NT2/D1 (cell line): ENCODE measurements around the gene SPOCK1.

Experiments
- DNase-seq: peaks from one replicate; pipeline ENCODE4 v3.0.0-alpha.2; 2011; ENCODE audit warnings: low read depth, low spot score
- H3K27me3 ChIP-seq: 2 replicates; pipeline ENCODE4 v1.6.0; 2011; ENCODE audit warnings: mild to moderate bottlenecking; ENCODE audit not compliant: insufficient read length, insufficient read depth
- H3K36me3 ChIP-seq: 2 replicates; pipeline ENCODE4 v1.6.1; 2011; ENCODE audit warnings: mild to moderate bottlenecking, low read length, mixed read lengths; ENCODE audit not compliant: insufficient read depth, insufficient read length
- H3K4me1 ChIP-seq: 2 replicates; pipeline ENCODE4 v1.5.1; 2011; ENCODE audit not compliant: insufficient read depth, insufficient read length
- H3K4me3 ChIP-seq: 2 replicates; pipeline ENCODE4 v1.5.1; 2011; ENCODE audit warnings: low read depth; ENCODE audit not compliant: insufficient read length
- H3K9ac ChIP-seq: 2 replicates; pipeline ENCODE4 v1.6.0; 2011; ENCODE audit warnings: low read depth; ENCODE audit not compliant: insufficient read length
- H3K9me3 ChIP-seq: 2 replicates; pipeline ENCODE4 v1.5.1; 2011; ENCODE audit warnings: mild to moderate bottlenecking, low read length; ENCODE audit not compliant: insufficient read depth
- SUZ12 ChIP-seq: IDR thresholded peaks from 2 replicates; pipeline ENCODE4 v1.6.1; 2011; ENCODE audit not compliant: insufficient read length, insufficient read depth; ENCODE audit errors: extremely low read depth
- YY1 ChIP-seq: IDR thresholded peaks from 2 replicates; pipeline ENCODE4 v1.6.1; 2011; ENCODE audit not compliant: insufficient read length, insufficient read depth
- ZNF274 ChIP-seq: IDR thresholded peaks from 2 replicates; pipeline ENCODE4 v1.6.1; 2011; ENCODE audit warnings: mild to moderate bottlenecking, low read depth, low read length

SPOCK1 gene

DNA sequence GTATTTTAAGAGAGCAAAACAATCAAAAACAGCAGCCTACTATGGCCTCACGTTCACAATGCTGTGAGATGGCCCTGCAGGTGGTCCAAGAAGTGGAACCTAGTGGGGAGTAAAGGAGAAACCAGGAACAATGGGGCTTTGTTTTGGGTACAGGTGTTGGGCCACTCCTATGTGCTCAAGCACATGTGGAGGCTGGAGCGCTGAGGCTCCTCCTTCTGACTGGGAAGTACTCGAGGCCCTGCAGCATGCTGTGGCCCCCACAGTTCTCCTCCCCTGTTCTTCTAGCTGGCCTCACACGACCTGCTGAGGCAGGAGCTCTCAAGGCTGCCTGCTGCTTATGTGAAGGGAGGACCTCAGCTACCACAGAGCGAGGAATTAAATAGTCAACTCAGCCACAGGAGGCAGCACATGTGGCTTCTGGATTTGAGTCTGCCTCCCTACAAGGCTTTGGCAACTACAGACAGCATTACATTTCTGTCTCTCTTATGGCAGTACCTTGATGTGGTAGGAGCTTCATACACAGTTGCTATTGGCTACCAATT is 482.3 kb downstream of the SPOCK1 start:
- Histone ChIP-seq H3K36me3 (no peaks in the 10 kb centered on the region), H3K4me3 (no peak overlapping the region), H3K27me3 (no peaks in the 10 kb centered on the region), H3K9ac (no peak overlapping the region), H3K4me1 (no peaks in the 10 kb centered on the region), H3K9me3 (no peaks in the 10 kb centered on the region)
- no peak for DNase-seq
- TF ChIP-seq YY1 (no peak), ZNF274 (no peak), SUZ12 (no peak)

GRCh38 chr5:137015540-137016116 is 483.5 kb downstream of the SPOCK1 start:
- Histone ChIP-seq H3K4me3 (no peak overlapping the region), H3K9ac (no peak overlapping the region), H3K4me1 (no peaks in the 10 kb centered on the region), H3K9me3 (no peaks in the 10 kb centered on the region), H3K27me3 (no peaks in the 10 kb centered on the region), H3K36me3 (no peaks in the 10 kb centered on the region)
- TF ChIP-seq ZNF274: no peak
- no peak for TF ChIP-seq SUZ12
- no peak for TF ChIP-seq YY1
- no peak for DNase-seq

GRCh38 chr5:137014731-137015130 is 484.4 kb downstream of the SPOCK1 start:
- H3K4me3 ChIP-seq: no peak overlapping the region
- H3K36me3 ChIP-seq: no peaks in the 10 kb centered on the region
- no peaks in the 10 kb centered on the region for H3K9me3 ChIP-seq
- no peak overlapping the region for H3K9ac ChIP-seq
- TF ChIP-seq SUZ12 (no peak), ZNF274 (no peak), YY1 (no peak)
- H3K4me1 ChIP-seq: no peaks in the 10 kb centered on the region
- no peak for DNase-seq
- H3K27me3 ChIP-seq: no peaks in the 10 kb centered on the region

DNA sequence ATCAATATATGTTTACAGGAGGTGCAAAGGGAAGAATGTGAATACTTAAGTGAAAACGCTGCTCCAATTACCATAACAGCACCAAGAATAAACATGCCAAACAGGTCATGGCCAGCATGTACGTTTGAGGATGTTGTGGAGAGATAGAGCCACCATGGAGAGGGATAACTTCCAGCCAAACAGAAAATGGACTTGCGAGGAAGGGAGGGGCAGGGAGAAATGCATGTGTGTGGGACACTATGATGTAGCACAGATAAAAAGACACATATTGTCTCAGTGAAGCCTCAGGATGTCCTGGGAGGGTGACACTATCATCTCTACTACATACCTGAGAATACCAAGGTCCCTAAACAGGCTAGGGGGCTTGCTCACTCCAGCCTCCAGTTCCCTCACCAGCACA is 488.9 kb downstream of the SPOCK1 start:
- Histone ChIP-seq H3K9ac (no peak overlapping the region), H3K4me3 (no peak overlapping the region), H3K4me1 (no peaks in the 10 kb centered on the region), H3K9me3 (no peaks in the 10 kb centered on the region), H3K27me3 (no peaks in the 10 kb centered on the region), H3K36me3 (no peaks in the 10 kb centered on the region)
- DNase-seq: no peak
- no peak for TF ChIP-seq ZNF274
- TF ChIP-seq SUZ12: no peak

GRCh38 chr5:137004279-137004678 is 494.8 kb downstream of the SPOCK1 start:
- no peaks in the 10 kb centered on the region for H3K4me1 ChIP-seq
- no peak for TF ChIP-seq ZNF274
- TF ChIP-seq YY1: no peak
- no peak for TF ChIP-seq SUZ12

DNA sequence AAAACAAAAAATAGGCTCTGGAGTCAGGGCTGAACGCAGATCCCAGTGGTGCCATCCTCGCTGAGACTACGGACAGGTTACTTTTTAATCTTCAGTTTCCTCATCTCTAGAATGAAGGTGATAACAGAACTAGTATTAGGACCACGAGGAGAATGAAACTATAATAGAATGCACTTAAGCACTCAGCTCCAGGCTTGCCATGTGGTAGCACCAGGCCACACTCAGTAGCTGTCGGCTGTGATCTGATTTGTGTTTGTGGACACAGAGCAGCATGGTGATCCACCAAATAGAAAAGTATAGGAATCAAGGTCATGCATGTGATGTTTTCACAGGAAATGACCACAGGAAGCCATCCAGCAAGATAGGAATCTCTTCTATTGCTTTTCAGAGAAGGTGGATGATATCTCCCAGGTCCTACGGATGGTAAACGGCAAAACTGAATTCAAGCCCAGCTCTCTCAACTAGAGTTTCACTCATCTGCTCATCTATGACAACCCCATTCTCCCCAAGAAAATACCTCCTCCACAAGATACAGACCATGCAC is 498.0 kb downstream of the SPOCK1 start:
- Histone ChIP-seq H3K9me3 (no peaks in the 10 kb centered on the region), H3K9ac (no peak overlapping the region), H3K27me3 (no peaks in the 10 kb centered on the region), H3K36me3 (no peaks in the 10 kb centered on the region), H3K4me3 (no peak overlapping the region), H3K4me1 (no peaks in the 10 kb centered on the region)
- TF ChIP-seq SUZ12 (no peak), ZNF274 (no peak), YY1 (no peak)
- no peak for DNase-seq

More at GRCh38 chr5:137004279-137004678, 494.8 kb downstream of the SPOCK1 start:
- Histone ChIP-seq H3K4me3 (no peak overlapping the region), H3K9ac (no peak overlapping the region), H3K36me3 (no peaks in the 10 kb centered on the region), H3K27me3 (no peaks in the 10 kb centered on the region), H3K9me3 (no peaks in the 10 kb centered on the region)
- DNase-seq: no peak

- no peak for DNase-seq
- Histone ChIP-seq H3K4me3 (no peak overlapping the region), H3K27me3 (no peaks in the 10 kb centered on the region), H3K4me1 (no peaks in the 10 kb centered on the region), H3K9ac (no peak overlapping the region), H3K9me3 (no peaks in the 10 kb centered on the region), H3K36me3 (no peaks in the 10 kb centered on the region)
- TF ChIP-seq SUZ12 (no peak), ZNF274 (no peak), YY1 (no peak)
These were observed 499.3 kb downstream of the SPOCK1 start for GRCh38 chr5:136999787-137000186.
